ENCODE measurements around the gene SENP8. TPM values are rescaled to one million over a fixed set of nuclear protein-coding genes. Genes with fewer than 3 reads are reported as not detected.

The SENP8 gene
- total and polyA plus RNA-seq, 2 of the 13 experiments (the other 11 are each of a cell fraction or from before 2014, with no cell fraction given): 2.7 to 3.0 TPM

- TF ChIP-seq, protein P1, sequence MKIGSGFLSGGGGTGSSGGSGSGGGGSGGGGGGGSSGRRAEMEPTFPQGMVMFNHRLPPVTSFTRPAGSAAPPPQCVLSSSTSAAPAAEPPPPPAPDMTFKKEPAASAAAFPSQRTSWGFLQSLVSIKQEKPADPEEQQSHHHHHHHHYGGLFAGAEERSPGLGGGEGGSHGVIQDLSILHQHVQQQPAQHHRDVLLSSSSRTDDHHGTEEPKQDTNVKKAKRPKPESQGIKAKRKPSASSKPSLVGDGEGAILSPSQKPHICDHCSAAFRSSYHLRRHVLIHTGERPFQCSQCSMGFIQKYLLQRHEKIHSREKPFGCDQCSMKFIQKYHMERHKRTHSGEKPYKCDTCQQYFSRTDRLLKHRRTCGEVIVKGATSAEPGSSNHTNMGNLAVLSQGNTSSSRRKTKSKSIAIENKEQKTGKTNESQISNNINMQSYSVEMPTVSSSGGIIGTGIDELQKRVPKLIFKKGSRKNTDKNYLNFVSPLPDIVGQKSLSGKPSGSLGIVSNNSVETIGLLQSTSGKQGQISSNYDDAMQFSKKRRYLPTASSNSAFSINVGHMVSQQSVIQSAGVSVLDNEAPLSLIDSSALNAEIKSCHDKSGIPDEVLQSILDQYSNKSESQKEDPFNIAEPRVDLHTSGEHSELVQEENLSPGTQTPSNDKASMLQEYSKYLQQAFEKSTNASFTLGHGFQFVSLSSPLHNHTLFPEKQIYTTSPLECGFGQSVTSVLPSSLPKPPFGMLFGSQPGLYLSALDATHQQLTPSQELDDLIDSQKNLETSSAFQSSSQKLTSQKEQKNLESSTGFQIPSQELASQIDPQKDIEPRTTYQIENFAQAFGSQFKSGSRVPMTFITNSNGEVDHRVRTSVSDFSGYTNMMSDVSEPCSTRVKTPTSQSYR (CRISPR knock-in tag; IDR thresholded peaks at IDR 0.05; ENCODE audit: borderline replicate concordance): peak; percentile 19; the same call in 1 of the 2 replicates
- TF ChIP-seq HDAC6 (IDR thresholded peaks at IDR 0.05; ENCODE audit: low read depth, low read length) (no peak), ZNF17 (CRISPR knock-in tag; IDR thresholded peaks at IDR 0.05) (no peak), MIER2 (CRISPR knock-in tag; IDR thresholded peaks at IDR 0.05) (no peak), ZNF501 (CRISPR knock-in tag; IDR thresholded peaks at IDR 0.05) (0 out of 2 replicates have a peak, but pooled peaks have one; percentile 25), HIVEP1 (CRISPR knock-in tag; IDR thresholded peaks at IDR 0.05) (peak; percentile 63; the same call in 1 of the 2 replicates), LRRFIP1 (CRISPR knock-in tag; conservative IDR thresholded peaks at IDR 0.05) (no peak), TRIM24 (CRISPR knock-in tag; IDR thresholded peaks at IDR 0.05) (no peak), ZSCAN21 (CRISPR knock-in tag; IDR thresholded peaks at IDR 0.05; ENCODE audit: borderline replicate concordance) (peak; percentile 47; the same call in 1 of the 2 replicates), PAWR (CRISPR knock-in tag; IDR thresholded peaks at IDR 0.05; ENCODE audit: borderline replicate concordance) (no peak)
- TF ChIP-seq, protein P2, sequence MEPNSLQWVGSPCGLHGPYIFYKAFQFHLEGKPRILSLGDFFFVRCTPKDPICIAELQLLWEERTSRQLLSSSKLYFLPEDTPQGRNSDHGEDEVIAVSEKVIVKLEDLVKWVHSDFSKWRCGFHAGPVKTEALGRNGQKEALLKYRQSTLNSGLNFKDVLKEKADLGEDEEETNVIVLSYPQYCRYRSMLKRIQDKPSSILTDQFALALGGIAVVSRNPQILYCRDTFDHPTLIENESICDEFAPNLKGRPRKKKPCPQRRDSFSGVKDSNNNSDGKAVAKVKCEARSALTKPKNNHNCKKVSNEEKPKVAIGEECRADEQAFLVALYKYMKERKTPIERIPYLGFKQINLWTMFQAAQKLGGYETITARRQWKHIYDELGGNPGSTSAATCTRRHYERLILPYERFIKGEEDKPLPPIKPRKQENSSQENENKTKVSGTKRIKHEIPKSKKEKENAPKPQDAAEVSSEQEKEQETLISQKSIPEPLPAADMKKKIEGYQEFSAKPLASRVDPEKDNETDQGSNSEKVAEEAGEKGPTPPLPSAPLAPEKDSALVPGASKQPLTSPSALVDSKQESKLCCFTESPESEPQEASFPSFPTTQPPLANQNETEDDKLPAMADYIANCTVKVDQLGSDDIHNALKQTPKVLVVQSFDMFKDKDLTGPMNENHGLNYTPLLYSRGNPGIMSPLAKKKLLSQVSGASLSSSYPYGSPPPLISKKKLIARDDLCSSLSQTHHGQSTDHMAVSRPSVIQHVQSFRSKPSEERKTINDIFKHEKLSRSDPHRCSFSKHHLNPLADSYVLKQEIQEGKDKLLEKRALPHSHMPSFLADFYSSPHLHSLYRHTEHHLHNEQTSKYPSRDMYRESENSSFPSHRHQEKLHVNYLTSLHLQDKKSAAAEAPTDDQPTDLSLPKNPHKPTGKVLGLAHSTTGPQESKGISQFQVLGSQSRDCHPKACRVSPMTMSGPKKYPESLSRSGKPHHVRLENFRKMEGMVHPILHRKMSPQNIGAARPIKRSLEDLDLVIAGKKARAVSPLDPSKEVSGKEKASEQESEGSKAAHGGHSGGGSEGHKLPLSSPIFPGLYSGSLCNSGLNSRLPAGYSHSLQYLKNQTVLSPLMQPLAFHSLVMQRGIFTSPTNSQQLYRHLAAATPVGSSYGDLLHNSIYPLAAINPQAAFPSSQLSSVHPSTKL (CRISPR knock-in tag; IDR thresholded peaks at IDR 0.05): no peak
- TF ChIP-seq, protein P3, sequence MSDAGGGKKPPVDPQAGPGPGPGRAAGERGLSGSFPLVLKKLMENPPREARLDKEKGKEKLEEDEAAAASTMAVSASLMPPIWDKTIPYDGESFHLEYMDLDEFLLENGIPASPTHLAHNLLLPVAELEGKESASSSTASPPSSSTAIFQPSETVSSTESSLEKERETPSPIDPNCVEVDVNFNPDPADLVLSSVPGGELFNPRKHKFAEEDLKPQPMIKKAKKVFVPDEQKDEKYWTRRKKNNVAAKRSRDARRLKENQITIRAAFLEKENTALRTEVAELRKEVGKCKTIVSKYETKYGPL (CRISPR knock-in tag; IDR thresholded peaks at IDR 0.05): no peak
- TF ChIP-seq, protein P4, sequence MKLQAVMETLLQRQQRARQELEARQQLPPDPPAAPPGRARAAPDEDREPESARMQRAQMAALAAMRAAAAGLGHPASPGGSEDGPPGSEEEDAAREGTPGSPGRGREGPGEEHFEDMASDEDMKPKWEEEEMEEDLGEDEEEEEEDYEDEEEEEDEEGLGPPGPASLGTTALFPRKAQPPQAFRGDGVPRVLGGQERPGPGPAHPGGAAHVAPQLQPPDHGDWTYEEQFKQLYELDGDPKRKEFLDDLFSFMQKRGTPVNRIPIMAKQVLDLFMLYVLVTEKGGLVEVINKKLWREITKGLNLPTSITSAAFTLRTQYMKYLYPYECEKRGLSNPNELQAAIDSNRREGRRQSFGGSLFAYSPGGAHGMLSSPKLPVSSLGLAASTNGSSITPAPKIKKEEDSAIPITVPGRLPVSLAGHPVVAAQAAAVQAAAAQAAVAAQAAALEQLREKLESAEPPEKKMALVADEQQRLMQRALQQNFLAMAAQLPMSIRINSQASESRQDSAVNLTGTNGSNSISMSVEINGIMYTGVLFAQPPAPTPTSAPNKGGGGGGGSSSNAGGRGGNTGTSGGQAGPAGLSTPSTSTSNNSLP (IDR thresholded peaks at IDR 0.05; ENCODE audit: low read depth, low read length): no peak
- TF ChIP-seq, protein P5, sequence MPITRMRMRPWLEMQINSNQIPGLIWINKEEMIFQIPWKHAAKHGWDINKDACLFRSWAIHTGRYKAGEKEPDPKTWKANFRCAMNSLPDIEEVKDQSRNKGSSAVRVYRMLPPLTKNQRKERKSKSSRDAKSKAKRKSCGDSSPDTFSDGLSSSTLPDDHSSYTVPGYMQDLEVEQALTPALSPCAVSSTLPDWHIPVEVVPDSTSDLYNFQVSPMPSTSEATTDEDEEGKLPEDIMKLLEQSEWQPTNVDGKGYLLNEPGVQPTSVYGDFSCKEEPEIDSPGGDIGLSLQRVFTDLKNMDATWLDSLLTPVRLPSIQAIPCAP (CRISPR knock-in tag; IDR thresholded peaks at IDR 0.05; ENCODE audit: low read depth): no peak
- TF ChIP-seq, protein P6, sequence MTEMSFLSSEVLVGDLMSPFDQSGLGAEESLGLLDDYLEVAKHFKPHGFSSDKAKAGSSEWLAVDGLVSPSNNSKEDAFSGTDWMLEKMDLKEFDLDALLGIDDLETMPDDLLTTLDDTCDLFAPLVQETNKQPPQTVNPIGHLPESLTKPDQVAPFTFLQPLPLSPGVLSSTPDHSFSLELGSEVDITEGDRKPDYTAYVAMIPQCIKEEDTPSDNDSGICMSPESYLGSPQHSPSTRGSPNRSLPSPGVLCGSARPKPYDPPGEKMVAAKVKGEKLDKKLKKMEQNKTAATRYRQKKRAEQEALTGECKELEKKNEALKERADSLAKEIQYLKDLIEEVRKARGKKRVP (CRISPR knock-in tag; IDR thresholded peaks at IDR 0.05): no peak
Measured at GRCh38 chr15:72117486-72118016, 652 bp upstream of the SENP8 start (continued).

All from HepG2 (cell line).